Fibroblast of skin of right quadriceps (primary cell): ENCODE data around the gene GPRIN1.
A peak's percentile ranks its signal among the peaks of the same experiment; 100 is the strongest.

Experiments
- DNase-seq: peaks from one replicate; pipeline ENCODE4 v3.0.0-alpha.2; 2013

The GPRIN1 gene

GRCh38 chr5:176642675-176643490 is 32.9 kb upstream of the GPRIN1 start:
- no peak for DNase-seq

GRCh38 chr5:176640616-176641015 is 30.7 kb upstream of the GPRIN1 start:
- DNase-seq, result no peak

GRCh38 chr5:176639981-176640380 is 30.0 kb upstream of the GPRIN1 start:
- no peak for DNase-seq

GRCh38 chr5:176639208-176639607 is 29.3 kb upstream of the GPRIN1 start:
- DNase-seq, result no peak

GRCh38 chr5:176638437-176638836 is 28.5 kb upstream of the GPRIN1 start:
- DNase-seq, result no peak

- DNase-seq, result no peak
Measured at GRCh38 chr5:176637556-176637955, 27.6 kb upstream of the GPRIN1 start.

- no peak for DNase-seq
Measured at GRCh38 chr5:176636426-176636825, 26.5 kb upstream of the GPRIN1 start.

GRCh38 chr5:176633598-176633997 is 23.6 kb upstream of the GPRIN1 start:
- DNase-seq, result no peak

- DNase-seq, result no peak
Measured at GRCh38 chr5:176632745-176633144, 22.8 kb upstream of the GPRIN1 start.

- no peak for DNase-seq
Measured at GRCh38 chr5:176631383-176632200, 21.6 kb upstream of the GPRIN1 start.

- no peak for DNase-seq
Measured at GRCh38 chr5:176630681-176631222, 20.8 kb upstream of the GPRIN1 start.

GRCh38 chr5:176629853-176630680 is 20.1 kb upstream of the GPRIN1 start, which contains the start of the genes EIF4E1B and SNCB:
Gene EIF4E1B, plus strand, starts transcription at chr5:176630675. Its CDS starts 12,113 bp downstream, at chr5:176642788.
Gene SNCB, minus strand, starts transcription at chr5:176630534. Its CDS starts 880 bp downstream, at chr5:176629654.
- peak; percentile 24 for DNase-seq

GRCh38 chr5:176629317-176629852 is 19.4 kb upstream of the GPRIN1 start:
- no peak for DNase-seq

GRCh38 chr5:176628406-176629228 is 18.7 kb upstream of the GPRIN1 start:
- no peak for DNase-seq

GRCh38 chr5:176627582-176627981 is 17.6 kb upstream of the GPRIN1 start:
- no peak for DNase-seq

GRCh38 chr5:176626876-176627236 is 16.9 kb upstream of the GPRIN1 start:
- DNase-seq, result no peak

GRCh38 chr5:176625966-176626875 is 16.3 kb upstream of the GPRIN1 start:
- no peak for DNase-seq

GRCh38 chr5:176625512-176625911 is 15.6 kb upstream of the GPRIN1 start:
- no peak for DNase-seq

GRCh38 chr5:176624938-176625337 is 15.0 kb upstream of the GPRIN1 start:
- no peak for DNase-seq

- no peak for DNase-seq
Measured at GRCh38 chr5:176624142-176624541, 14.2 kb upstream of the GPRIN1 start.
